GM18909 (cell line): ENCODE data around the gene RTN4IP1.
A peak's percentile ranks its signal among the peaks of the same experiment; 100 is the strongest.

ENCODE experiments used
- ATAC-seq: cut with Tn5 transposase; IDR thresholded peaks from one replicate; pipeline ENCODE4 v1.9.1; 2021; ENCODE audit warnings: mild to moderate bottlenecking; ENCODE audit not compliant: unreplicated experiment, poor library complexity

RTN4IP1 gene, protein sequence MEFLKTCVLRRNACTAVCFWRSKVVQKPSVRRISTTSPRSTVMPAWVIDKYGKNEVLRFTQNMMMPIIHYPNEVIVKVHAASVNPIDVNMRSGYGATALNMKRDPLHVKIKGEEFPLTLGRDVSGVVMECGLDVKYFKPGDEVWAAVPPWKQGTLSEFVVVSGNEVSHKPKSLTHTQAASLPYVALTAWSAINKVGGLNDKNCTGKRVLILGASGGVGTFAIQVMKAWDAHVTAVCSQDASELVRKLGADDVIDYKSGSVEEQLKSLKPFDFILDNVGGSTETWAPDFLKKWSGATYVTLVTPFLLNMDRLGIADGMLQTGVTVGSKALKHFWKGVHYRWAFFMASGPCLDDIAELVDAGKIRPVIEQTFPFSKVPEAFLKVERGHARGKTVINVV

DNA sequence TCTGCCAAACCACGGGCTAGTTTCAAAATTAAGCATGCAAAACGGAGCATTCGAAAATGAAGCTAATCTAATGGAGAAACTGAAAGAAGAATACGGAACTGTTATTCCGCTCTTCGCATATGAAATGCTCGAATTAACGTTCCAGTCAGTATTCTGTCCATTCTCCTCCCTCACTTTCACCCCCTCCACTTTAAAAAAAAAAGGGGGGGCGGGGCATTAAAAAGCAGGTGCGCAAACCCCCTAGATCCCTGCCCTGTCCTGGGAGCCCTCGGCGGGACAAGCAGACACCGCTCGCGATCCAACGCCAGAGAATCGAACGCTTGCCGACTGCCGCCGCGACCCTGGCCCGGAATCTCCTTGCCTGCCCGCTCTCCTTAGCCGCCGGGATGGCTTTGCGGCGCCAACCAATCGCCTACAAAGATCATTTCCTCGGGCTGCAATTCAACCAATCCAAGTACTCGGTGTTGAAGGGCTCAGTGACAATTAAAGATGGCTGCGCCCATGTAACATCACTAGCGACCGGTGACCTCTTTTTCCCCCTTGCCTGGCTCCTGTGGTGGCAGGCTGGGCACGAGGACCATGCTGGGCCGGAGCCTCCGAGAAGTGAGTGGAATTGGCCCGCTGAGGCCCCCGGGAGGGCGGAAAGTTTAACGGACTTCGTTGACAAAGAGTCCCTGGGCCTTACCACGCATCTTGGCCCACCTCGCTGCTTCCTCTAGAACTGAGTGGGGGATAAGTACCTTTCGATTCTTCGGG is at the start of gene RTN4IP1, which contains the start of gene QRSL1:
Gene RTN4IP1 (minus strand): TSS at position 396 of the 756 bp plus-strand sequence. CDS start 477 bp downstream, outside the sequence.
Gene QRSL1 (plus strand): TSS at position 476 of the 756 bp plus-strand sequence. CDS start 104 bp downstream, at position 580.
- peak; percentile 81 for ATAC-seq

DNA sequence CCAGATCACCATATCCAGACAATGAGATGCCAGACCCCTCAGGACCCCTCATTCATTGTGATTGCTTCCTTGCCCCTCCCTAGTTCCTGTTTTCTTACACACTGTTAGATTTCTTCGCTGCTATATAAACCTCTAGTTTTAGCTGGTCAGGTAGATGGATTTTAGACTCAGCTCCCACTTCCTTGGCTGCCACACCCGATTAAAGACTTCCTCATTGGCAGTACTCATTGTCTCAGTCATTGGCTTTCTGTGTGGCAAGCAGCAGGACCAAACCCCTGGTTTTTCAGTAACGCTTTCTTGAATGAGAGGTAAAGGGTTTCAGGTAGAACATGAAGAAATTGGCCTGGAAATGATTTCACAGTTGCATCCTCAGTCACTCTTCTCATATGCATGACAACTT is 48.0 kb upstream of the RTN4IP1 start:
- ATAC-seq, result no peak

DNA sequence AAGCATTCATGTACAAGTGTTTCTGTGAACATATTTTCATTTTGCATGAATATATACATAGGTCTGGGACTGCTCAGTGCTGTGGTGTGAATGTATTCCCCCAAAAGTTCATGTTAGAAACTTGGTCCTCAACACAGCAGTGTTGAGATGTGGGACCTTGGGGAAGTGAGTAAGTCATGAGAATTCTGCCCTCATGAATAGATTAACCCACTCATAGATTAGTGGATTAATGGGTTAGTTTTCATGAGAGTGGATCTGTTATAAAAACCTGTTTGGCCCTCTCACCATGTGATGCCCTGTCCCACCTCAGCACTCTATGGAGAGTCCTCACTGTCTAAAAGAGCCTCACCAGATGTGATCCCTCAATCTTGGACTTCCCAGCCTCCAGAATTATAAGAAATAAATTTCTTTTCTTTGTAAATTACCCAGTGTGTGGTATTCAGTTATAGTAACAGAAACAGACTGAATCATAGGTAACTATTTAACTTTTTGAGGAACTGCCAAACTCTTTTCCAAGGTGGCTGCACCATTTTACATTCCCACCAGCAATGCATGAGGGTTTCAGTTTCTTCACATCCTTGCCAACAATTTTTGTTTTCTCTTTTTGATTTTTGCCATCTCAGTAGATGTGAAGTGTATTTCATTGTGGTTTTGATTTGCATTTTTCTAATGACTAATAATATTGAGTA is 45.4 kb upstream of the RTN4IP1 start:
- no peak for ATAC-seq

DNA sequence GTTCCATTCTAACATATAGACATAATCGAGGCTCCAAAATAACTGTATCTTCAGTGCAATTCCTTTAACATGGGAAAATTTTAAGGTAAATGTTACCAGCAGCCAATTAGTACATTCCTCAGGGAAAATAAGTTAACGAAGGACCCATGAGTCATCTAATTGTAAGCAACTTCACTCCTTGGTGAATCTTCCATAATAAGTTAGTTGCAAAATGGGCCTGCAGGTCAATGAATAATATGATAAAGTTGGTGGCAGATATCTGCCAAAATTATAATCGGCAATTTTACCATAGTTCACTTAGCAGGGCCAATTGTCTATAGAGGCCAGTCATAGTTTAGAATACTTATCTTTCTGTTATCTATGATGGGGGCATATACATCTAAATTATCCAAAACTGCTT is 42.4 kb upstream of the RTN4IP1 start:
- no peak for ATAC-seq

DNA sequence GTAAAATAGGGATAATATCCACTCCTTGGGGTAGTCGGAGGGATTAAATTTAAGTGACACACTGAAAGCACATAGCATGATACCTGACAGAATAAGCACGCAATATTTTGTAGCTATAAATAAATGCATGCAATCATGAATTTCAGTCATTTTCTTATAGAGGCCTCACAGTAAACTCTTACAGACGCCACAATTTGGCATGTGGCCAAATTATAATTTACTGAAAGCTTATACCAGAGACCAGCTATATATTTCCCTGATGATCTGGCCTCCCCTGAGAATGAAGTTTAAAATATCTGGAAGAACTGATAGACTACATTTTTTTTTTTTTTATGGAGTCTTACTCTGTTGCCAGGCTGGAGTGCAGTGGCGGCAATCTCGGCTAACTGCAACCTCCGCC is 40.9 kb upstream of the RTN4IP1 start:
- no peak for ATAC-seq

DNA sequence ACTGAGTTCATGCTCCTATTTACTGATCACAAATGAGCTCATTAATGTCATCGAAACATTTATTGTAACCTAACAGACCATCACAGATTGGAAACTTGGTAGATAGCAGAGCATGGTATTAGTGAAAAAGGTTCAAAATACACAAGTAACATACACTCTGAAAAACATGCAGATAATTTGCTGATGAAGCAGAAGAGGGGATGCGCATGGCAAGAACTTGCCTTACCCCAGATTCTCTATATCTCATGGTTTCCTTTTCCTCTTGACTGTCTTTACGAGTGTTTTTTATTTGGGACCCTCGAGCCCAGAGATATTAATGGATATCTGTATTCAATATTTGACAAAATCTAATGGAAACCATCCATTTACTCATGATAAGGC is 37.7 kb upstream of the RTN4IP1 start:
- no peak for ATAC-seq

DNA sequence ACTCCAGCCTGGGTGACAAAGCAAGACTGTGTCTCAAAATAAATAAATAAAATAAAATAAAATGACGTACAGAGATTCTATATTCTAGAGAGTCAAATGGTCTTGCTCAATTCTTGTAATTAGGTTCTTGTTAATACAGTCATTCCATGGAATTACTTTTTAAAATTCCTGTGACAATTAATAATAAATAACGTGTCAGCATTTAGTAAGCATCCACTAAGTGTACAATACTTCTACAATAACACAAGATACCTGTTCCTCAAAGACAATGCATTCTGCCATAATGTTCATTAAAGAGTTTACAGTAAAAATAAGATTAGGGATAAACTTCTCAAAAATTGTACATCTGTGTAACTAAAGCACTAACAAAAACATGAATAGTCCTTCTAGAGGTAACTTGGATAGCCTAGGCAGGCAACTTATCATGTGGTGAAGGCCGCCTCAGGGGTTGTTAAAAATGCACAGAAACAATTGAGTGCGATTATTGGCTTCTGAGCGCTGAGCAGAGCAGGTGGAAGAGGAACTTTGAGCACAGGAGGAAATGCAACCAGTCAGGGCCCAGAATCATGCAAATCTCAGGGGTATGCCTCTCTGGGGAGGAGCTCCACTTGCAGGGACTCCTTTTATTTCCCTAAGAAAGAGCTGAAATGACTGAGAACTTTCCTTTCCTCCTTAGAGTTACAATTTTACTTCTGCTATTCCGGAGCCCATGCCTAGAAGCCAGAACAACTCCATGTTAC is 37.2 kb upstream of the RTN4IP1 start:
- peak; percentile 99 for ATAC-seq

DNA sequence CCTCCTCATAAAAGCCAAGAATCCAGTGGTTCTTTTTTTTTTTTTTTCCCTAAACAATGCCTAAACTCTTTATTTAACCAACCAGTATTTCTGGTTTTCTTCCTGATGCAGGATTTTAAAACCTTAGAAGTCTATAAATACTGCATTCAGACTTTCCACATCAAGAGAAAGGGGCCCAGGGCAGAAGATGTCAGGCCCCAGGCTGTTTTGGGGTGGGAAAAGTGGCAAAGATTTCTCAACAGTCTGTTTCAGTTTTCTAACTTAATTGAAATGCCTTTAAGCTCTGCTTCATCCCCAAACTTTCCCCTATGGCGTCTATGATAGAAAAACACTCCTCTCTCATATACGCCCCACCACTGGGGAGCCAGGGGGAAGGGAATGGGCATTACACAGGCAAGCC is 33.2 kb upstream of the RTN4IP1 start:
- no peak for ATAC-seq

DNA sequence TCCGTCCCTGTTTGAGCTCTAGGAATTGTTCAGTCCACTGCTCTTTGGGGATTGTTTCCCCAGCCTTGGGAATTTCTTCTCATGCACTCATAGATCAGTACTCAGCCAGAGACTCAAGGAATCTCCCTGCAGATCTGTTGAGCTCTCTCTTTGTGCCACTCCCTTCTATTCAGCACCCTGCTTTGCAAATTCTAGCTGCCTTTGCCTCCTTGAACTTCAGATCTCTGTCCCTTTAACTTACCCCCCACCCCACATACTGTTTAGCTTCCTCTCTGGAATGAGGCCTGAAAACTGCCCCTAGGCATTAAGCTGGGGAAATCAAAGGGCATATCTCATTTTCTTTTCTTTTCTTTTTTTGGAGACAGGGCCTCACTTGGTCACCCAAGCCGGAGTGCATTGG is 30.6 kb upstream of the RTN4IP1 start:
- ATAC-seq, result no peak

DNA sequence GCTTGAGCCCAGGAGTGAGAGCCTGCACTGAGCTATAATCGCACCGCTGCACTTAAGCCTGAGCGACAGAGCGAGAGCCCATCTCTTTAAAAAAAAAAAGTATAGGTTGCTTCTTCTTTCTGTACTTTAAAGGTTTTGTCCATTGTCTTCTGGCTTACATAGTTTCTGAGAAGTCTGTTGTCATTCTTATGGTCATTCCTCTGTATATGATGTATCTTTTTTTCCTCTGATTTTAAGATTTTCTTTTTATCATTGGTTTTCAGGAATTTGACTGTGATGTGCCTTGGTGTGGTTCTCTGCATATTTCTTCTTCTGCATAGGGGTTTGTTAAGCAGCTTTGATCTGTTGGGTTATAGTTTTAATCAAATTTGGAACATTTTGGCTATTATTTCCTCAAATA is 29.2 kb upstream of the RTN4IP1 start:
- ATAC-seq, result no peak

DNA sequence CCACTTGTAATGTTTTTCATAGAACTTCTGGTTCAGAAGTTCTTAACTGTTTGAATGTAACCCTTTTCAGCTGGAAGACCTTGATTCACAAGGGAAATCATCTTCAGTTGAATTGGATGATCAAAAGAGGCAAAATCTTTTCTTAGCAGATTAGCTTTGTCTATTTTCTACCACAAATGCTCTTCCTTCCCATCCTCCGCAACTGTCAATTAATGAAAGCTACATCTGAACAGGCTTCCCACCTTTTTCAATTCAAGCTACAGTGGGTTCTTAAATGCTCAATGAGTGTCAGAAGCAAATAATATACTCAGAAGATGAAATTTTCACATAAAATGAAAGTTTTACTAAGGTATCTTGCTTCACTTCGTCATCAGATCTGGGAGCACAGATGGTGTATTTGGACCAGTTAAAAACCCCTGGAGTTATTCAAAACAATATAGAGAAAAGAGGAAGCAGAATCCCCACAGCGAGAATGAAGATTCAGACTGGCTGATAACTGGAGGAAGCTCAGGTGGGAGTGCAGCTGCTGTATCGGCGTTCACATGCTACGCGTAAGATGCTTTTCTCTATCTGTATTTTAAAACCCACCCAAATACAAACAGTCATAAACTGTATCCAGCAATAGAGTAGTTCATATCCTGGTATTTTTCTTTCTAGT is 19.5 kb upstream of the RTN4IP1 start:
- peak; percentile 65 for ATAC-seq

DNA sequence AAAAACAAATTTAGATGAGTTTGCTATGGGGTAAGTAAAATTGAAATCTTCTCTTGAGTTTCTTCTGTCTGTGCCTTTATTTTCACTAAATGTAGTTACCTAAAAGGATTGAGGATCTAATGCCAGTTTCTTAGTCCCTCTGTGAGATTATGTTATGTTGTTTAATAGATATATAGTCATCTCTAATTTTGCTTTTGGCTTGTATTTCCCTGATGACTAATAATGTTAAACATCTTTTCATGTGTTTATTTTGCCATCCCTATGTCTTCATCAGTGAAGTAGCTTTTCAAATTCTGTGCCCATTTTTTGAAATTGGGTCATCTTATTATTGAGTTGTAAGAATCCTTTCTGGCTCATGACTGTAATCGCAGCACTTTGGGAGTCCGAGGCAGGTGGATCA is 13.8 kb upstream of the RTN4IP1 start:
- no peak for ATAC-seq

DNA sequence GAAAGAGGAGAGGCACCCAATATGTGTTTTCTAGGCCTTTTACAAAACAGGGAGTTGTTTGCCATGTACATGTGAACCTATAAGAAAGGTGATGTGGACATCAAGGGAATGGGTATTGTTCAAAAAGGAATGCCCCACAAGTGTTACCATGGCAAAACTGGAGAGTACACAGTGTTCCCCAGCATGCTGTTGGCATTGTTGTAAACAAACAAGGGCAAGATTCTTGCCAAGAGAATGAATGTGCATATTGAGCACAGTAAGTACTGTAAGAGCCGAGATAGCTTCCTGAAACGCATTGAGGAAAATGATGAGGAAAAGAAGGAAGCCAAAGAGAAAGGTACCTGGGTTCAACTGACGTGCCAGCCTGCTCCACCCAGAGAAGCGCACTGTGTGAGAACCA is 13.2 kb upstream of the RTN4IP1 start:
- no peak for ATAC-seq

DNA sequence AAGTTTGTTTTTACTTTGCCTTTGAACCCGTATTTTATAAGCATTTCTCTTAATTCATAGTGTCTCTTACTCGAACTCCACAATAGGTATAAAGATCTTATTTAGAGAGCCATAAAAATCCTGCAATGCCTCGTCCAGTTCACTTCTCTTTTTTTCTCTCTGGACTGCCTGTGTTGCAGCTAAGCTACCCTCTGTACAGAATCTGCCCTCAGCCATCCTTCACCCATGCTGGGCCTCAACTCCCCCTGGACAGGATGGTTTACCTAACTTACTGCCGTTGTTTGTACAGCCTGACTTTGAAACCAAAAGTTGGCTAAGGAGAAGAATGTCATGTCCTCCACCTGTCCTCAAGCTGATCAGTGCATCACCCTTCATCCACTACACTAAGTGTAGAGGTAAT is 10.5 kb upstream of the RTN4IP1 start:
- ATAC-seq, result no peak

DNA sequence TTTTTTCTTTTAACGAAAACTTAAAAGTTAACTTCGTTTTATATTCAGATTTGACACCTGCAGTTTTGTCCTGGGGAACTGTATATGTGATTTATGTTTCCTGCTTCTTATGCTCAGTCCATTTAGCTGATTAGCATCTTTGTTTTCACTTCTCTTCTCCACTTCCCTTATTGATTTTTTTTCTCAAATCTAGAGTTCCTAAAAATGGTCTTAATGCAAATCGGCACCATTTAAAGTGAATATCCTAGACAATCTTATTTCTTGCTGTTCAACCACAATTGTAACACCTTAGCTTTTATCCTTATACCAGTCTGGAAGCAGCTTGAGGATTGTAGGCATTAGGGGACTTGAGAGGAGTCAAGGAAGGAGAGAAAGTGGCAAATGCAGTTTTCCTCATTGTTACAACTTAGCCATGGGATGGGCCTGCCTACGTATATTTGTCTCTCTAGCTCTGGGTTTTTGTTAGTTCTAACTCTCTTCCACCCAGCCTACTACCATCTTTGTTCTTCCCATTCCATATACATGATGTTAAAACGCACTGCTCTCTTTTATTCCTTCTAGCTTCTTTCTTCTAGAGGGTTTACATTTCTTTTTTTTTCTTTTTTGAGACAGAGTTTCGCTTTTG is 8.5 kb upstream of the RTN4IP1 start:
- peak; percentile 73 for ATAC-seq

DNA sequence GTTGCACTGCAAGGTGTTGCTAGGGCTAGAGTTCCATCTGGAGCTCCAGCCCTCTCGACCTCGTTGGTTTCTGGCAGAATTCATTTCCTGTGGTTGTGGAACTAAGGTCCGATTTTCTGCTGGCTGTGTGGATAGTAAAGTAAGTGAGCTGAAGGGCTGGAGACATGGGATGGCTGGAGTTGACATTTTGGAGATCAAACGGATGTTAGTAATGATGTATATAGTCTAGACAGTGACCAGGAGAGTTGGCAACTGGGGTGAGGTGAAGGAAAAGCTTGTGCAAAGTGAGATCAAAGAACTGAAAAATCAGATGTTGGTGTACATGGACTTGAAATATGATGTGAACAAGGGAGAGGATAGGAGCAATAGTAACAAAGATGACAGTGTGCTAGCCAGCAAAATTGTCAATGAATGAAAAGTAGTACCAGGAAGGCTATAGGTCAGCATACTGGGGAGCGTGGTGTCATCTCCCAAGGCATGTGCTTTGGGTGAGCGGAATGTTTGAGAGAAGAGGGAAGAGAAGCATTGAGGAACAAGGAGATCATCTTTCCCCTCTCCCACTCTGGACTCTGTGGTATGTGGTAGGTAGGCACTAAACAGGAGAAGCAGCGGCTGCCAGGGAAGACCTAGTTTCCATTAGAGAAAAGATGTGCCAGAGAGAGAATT is 7.9 kb upstream of the RTN4IP1 start:
- peak; percentile 35 for ATAC-seq

DNA sequence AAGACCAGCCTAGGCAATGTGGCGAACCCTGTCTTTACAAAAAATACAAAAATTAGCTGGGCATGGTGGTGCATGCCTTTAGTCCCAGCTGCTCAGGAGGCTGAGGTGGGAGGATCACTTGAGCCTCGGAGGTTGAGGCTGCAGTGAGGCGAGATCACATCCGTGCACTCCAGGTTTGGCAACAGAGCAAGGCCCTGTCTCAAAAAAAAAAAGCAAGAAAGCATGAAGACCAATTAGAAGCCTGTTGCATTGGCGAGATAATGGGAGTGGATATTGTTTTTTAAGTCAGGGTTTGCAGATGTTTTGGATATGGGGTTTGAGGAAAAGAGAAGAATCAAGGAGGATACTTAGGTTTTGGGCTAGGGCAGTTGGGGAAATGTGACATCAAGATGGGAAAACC is 5.3 kb upstream of the RTN4IP1 start:
- ATAC-seq, result no peak

DNA sequence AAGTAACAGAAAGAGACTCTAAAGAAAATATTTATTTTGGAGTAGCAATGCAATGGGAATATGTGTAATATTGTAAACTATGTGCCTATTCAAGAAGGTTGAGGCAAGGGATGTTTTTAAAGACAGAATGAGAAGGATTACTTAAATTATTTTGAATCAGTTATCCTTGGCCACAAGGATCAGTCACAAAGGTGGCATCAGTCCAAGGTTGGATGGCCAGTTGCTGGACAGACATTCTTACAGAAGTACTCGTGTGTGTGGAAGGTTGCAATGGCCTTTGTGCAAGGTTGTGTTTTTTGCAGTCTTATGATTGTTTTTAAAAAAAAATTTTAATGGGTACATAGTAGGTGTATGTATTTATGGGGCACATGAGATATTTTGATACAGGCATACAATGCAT is 2.0 kb upstream of the RTN4IP1 start:
- ATAC-seq, result no peak

DNA sequence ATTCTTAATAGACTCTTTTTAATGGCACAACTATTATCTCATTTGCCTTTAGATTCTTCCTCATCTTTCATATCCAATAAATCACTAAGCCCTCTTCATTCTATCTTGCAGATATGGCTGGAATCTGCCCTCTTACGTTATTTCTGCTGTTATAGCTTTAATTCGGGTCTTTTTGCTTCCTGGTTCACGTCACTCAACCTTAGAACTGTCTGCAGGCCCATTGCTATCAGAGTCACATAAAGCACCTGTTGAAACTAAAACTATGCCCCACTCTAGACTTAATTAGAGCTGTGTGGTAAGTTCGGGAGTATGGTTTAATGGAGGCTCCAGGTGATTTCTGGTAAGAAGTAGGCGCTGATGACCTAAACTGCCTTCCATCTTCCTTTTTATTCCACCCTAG is 1.1 kb upstream of the RTN4IP1 start:
- no peak for ATAC-seq
